Epithelial cell of prostate (primary cell): Measurements from ENCODE around the gene MYRFL.
"Not testable (repeated sequence)": the region's sequence is repeated elsewhere in the genome, so short reads cannot be mapped to it uniquely, and the experiment has no call there.

Experiments used
- DNase-seq: peaks from one replicate; pipeline ENCODE4 v3.0.0-alpha.2; 2011; ENCODE audit warnings: low read depth, low spot score
- H3K27ac ChIP-seq: fragments of 450-650 bp; 2 replicates; pipeline ENCODE4 v1.5.1; 2017; ENCODE audit warnings: mild to moderate bottlenecking

Gene MYRFL

DNA sequence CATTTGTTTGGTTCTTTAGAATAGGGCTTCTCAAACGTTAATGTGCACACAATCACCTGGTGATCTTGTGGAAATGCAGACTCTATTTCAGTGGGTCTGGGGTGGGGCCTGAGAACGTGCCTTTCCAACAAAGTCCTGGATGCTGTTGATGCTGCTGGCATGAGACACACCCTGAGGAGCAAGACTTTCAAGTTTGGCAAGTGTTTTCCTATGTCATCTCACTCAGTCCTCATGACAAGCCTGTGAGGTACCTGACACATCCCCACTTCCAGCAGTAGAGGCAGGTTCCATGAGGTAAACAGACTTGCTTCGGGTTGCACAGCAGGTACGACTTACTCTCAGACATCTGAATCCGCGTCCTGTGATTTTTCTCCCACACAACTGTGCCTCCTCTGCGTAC lies 147.1 kb downstream of the MYRFL start:
- DNase-seq = peak; percentile 83
- peak overlapping the region; percentile 62 for H3K27ac ChIP-seq

DNA sequence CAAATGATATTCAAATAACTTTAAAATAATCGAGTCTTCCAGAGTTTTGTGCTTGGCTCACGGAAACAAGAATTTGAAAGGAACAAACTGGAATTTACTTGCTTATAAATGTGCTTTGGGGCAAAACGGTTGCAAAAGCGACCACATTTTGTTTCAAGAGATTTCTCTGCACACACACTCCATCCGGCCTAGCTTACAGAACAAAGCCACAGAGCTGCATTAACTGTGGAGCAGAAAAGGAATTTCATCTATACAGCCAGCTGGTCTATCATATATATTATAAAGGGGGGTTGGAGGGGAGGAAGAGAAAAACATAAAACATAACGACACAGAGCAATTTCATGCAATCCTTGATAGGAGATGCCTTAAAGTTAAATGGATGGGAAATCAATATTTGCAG lies 153.0 kb downstream of the MYRFL start:
- no peak overlapping the region for H3K27ac ChIP-seq
- DNase-seq = no peak

DNA sequence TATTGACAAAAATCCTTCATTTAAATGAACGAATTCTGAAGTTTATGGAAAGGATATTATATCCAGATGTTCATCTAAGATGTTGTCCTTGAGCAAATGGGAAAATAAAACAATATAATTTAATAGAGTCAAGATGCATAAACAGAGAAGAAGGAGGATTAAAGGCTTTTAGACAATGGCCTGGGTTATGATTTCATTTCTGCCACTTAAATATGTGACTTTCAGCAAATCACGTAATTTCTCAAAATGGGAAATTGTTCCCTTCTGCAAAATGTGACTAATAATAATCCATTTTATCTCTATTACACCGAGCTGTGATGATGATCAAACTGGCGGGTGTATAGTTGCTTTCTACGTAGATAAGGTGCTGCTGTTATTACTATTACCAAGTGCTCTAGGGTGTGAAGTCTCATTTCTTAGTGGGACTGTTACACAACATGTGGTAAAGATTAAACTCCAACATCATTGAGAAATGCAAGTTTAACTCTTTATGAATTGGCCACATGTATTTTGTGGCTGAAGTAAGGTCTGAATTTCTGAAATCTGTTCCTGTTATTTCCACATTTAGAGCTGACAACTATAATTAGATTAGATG lies 157.0 kb downstream of the MYRFL start:
- DNase-seq = no peak
- H3K27ac ChIP-seq = no peak overlapping the region

DNA sequence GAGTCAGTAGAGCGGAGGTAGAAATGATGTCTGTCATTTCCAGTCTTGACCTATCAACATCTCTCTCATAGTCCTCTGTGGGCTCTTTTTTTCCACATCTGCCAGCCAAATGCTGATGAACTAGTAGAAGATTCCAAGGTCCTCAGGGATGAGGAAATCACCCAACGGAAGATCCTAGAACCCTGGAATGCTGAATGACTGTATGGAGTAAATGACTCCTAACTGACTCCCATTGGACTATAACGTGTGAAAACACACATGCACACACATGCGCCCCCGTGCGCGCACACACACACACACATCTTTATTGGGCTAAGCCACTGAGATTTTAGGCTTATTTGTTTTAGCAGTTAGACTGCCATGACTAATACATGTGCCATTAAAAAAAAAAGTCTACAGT lies 159.2 kb downstream of the MYRFL start:
- no peak overlapping the region for H3K27ac ChIP-seq
- no peak for DNase-seq

DNA sequence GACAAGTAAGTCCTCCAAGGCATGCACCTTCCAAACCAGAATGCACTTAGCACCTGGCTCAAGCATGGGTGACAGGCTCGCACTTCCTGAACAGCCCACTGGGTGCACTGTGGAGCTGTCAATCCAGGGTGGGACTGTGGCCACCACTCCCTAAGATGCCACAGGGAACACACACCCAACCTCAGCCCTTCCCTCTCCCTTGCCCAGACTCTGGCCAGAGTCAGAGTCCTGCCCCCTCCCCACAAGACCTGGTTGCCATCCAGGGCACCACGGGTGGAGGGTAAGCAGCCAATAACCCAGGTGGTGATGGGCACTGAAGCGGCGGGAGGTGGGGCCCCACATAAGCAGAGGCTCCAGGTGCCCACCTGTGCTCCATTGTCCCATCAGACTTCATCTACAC lies 160.6 kb downstream of the MYRFL start:
- DNase-seq = no peak
- H3K27ac ChIP-seq = no peak overlapping the region

DNA sequence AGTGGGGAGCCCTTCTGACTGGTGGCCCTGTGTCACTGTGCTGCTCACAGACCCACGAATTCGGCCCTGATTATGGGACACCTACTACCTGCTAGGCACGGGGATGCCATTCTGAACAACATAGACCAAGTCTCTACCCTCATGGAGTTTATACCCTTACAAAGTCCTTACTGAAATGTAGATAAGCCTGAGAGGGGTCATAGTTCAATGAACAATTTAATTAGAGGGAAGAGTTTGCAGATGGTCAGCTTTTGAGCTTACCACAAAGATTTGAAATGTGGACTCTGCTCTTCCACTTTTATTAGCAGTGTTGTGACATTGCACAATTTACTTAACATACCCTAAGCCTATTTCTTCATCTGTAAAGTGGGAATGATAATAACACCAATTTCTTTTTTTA lies 161.1 kb downstream of the MYRFL start:
- no peak overlapping the region for H3K27ac ChIP-seq
- DNase-seq = no peak

DNA sequence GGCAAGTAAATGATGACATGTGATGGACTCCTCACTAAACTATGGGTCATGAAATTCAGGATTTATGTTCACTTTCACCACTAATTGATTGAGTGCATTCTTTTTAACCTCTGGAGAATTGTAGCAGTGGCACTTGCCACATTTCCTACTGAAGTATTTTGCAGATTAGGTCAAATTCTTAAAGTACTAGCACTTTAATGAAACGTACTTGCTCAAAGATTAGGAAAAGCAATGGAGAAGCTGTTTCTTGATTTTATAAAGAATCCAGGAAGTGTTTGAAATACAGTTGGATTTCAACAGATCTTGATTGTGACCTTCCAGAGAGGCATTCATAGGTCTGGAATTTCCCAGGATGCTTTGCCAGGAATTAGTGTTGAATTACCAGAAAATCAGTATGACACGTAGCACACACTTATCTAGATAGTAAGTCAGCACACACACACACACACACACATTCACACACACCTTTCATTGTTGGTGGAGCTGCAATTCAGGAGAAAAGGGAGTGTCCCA lies 162.6 kb downstream of the MYRFL start:
- peak overlapping the region; percentile 90 for H3K27ac ChIP-seq
- peak; percentile 97 for DNase-seq

DNA sequence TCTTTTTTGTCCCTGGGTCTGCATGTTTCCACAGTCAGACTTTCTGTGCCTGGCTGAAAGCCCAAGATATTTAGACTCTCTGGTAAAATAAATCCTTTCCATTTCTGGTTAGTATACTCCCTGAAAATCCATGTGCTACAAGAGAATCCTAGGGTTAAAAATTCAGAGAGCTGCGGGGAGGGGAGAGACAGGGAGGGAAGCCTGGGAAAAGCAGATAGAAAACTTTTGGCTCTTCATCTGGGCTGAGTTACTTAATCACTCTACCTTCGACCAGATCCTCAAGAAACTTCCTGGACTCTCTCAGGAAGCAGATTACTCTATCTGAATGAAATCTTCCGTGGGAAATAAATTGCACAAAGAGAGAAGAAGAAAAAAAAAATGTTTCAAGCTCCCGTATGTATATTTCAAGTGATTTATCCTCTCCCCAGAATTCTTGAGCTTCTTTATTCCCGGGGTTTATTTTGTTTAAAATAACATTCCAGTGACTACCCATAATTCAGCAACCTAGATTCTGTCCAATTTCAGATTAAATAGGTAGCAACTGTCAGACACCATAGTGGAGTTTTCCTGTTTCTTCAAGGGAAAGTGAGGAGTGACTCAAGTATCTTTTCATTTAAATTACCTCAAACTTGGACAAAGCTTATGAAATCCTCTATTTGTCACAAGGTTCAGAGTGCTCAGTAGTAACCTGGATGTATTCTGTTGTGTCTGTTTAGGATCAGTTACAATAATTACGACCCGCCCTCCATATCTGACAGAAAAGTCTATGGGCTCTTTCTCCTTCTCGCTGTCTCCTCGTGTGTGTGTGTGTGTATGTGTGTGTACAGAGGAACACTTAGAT lies 163.7 kb downstream of the MYRFL start:
- peak overlapping the region; percentile 90 for H3K27ac ChIP-seq
- no peak for DNase-seq

DNA sequence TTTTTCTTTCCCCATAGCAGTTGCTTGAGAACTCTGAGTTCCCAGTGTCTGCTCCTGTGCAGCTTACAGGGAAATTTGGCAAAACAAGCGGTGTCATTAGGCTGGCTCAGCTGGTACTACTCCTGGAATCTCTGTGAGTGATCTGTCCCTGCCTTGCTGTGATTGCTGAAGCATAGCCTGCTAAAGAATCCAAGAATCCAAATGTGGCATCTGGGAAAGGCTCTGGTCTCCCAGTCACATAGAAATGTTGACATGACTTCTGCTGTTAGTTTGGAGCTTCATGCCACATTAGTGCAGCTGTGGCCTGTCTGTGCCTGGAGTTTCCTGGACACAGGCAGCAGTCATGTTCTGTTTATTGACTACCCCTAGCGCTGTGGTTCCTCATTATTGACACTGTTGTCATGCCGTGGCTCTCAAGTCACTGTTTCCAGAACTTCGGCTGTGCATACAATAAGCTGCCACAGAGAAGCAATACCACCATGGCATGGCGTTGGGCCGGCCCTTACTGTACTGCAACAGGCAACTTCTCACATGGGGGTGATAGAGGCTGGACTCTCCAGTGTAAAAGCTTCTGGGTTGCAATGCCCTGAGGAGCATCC lies 166.8 kb downstream of the MYRFL start:
- no peak for DNase-seq
- H3K27ac ChIP-seq = no peak overlapping the region

DNA sequence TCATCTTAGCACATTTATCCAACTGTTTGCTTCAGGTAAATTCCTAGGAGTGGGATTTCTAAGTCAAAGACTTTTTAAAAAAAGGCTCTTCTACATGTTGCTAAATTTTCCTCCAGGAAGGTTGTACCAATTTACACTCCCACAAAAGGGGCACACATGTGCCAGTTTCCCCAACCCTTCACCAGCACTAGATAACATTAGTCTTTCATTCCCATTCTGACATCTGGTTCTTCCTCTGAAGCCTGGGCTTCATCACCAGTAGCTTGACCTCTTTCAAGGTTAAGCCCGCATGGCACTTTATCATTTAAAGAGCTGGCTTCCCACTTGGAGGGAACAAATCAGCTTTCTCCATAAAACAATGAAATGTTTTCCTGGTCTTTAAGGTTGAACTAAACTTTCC lies 168.4 kb downstream of the MYRFL start:
- DNase-seq = no peak
- no peak overlapping the region for H3K27ac ChIP-seq

DNA sequence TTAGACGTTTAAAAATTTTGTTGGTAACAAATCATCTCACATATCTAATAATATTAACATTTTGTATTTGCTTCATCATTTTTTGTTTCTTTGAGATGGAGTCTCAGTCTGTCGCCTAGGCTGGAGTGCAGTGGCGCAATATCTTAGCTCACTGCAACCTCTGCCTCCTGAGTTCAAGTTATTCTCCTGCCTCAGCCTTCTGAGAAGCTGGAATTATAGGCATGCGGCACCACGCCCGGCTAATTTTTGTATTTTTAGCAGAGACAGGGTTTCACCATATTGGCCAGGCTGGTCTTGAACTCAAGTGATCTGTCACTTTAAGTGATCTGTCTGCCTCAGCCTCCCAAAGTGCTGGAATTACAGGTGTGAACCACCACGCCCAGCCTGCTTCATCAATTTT lies 169.1 kb downstream of the MYRFL start:
- H3K27ac ChIP-seq, DNase-seq: not testable (repeated sequence)

DNA sequence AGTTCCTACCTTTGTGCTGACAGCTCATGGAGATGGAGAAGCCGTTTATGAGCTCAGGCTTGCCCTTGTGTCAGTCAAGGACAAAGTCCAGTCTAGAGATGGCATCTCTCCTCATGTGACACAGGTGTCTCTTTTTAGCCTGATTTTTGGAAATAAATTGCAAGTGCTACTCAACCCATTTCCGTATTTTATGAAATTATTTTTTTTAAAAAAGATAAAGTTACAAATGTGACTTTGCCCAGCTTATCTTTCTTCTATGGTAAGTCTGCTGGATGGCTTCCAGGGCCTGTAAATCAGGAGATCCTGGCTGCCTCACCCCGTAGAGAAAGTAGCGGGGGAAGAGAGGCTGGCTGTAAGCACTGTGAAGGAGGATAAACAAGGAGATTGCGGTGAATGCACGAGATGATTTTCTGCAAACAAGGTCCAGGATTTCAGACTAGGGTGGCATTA lies 169.7 kb downstream of the MYRFL start:
- no peak for DNase-seq
- H3K27ac ChIP-seq = no peak overlapping the region

DNA sequence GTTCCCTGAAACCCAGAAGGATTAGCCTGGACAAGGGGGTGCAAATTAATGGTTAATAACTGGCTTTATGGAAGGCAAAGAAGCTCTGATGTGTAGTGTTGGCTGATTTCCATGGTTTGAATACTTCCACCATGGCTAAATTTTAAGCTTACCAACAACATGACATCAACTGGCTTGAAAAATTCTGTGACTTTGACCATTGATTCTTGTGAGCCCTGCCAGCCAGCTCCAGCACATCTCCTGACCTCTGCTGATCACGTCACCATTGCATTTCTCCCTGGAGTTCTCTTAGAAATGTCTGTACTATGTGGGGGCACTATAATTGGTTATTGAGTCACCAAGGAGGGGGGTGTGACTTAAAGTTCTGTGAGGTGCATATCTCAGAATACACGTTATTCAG lies 171.2 kb downstream of the MYRFL start:
- DNase-seq = no peak

DNA sequence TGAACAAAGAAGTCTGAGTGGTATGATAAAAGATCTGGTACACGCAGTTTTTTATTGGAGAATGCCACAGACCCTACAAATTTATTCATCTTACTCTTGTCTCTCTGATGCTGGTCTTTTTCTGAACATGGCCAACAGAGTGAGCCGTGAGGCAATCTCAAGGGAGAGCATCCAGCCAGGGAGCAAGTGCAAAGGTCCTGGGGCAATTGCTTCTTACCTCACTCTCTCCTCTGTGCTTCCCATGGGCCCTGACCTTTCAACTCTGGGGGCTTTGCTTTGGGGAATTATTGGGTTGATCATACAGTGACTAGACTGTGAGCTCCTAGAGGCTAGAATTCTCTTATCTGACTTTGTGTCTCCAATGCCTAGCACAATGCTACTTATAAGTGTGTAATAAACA lies 171.7 kb downstream of the MYRFL start:
- no peak for DNase-seq
- H3K27ac ChIP-seq = no peak overlapping the region

More for the DNA sequence above, 171.2 kb downstream of the MYRFL start:
- no peak overlapping the region for H3K27ac ChIP-seq

DNA sequence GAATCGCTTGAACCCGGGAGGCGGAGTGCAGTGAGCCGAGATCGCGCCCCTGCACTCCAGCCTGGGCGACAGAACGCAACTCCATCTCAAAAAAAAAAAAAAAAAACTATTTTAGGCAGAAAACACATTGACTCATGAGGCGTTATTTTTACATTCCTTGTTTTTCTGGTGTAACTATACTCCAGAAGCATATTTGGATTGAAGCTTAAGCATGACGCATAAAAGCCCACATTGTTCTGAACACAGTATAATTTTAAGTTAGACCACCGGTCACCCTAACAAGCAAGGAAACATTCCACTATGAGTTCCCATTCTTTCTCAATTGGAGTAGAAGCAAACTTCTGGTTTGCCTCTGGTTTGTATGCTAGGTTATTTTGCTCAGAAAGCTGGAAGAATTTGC lies 173.0 kb downstream of the MYRFL start:
- DNase-seq = no peak
- H3K27ac ChIP-seq = no peak overlapping the region

DNA sequence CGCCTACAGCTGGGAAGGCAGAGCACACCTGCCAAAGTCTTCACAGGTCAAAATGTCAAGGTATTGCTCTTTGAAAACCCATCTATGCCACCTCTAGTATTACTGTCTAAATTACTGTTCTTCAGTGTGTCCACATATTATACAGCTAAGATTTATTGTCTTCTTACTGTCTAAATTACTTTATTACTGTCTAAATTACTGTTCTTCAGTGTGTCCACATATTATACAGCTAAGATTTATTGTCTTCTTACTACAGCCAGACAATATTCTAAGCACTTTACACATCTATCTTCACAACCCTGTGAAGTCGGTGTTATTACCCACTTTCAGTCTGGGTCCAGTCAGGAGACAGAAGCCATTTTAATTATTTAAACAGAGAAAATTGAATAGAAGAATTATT lies 173.9 kb downstream of the MYRFL start:
- no peak overlapping the region for H3K27ac ChIP-seq
- no peak for DNase-seq

DNA sequence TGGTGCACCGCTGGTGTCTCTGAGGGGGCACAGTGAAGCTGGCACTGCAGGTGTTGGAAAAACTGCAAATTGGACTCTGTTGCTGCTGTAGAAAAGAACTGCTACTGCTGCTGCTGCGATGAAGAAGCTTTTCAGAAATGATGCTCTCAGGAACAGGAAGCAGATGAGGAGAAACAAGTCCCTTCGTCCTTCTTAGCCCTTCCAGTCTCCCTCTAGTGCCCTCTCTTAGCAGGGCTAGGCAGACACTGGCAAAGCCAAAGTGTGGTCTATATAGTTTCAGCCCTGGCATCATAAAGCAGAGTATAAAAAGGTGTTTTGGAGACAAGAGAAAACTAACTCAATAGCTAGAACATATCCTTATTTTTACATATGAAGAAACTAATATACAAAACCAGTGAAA lies 174.5 kb downstream of the MYRFL start:
- DNase-seq = no peak

DNA sequence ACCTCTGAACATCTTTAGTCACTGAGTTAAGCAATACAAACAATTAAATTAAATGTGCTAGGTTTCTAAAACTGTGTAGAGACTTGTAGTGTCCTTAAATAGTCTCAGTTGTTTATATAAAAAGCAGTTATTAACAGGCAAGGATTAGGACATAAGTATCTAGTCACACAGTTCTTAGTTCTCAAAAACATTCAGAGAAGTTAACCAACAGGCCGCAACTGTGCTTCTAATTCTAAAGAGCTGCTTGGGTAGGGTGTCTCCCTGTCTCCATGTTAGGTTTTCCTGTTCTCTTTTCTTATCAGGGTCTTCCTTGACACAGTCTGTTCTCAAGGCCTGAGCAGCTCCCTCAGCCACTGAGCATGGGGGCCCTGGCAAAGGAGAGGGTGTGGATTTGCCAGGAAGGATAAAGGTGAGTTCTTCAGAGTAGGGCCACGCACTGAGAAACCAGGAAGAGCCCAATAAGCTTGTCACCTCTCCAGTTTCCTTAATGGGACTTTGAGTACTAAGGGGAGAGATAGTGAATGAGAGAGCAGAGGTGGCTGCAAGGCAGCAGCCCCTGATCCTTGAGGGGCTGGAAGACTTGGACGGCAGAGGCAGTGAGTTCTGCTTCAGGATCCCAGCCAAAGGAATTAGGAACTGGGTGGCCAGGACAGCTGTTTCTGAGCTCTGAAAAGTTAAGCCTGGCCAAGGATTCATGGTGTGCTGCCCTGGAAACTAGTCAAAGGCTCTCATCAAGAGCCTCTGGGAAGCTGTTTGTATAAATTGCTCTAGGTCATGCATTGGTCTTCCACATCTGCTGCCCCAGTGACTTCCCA lies 177.3 kb downstream of the MYRFL start:
- no peak overlapping the region for H3K27ac ChIP-seq
- DNase-seq = no peak

More for the DNA sequence above, 174.5 kb downstream of the MYRFL start:
- no peak overlapping the region for H3K27ac ChIP-seq

DNA sequence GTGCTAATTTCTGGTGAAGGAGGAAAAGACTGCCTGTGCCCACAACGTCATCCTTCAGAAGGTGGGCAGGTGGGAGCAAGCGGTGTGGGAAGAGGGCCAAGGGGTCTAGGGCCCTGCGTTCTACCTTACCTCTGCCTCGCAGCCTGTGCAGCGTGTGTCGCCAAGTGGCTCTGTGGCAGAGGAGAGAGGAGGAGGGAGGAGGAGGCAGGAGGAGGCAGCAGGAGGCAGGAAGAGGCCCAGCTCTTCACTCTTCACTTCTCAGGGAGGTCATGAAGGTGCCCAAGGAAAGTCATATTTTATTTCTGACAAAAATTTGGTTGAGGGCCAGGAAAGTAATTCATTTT lies 177.9 kb downstream of the MYRFL start:
- no peak for DNase-seq
- no peak overlapping the region for H3K27ac ChIP-seq

DNA sequence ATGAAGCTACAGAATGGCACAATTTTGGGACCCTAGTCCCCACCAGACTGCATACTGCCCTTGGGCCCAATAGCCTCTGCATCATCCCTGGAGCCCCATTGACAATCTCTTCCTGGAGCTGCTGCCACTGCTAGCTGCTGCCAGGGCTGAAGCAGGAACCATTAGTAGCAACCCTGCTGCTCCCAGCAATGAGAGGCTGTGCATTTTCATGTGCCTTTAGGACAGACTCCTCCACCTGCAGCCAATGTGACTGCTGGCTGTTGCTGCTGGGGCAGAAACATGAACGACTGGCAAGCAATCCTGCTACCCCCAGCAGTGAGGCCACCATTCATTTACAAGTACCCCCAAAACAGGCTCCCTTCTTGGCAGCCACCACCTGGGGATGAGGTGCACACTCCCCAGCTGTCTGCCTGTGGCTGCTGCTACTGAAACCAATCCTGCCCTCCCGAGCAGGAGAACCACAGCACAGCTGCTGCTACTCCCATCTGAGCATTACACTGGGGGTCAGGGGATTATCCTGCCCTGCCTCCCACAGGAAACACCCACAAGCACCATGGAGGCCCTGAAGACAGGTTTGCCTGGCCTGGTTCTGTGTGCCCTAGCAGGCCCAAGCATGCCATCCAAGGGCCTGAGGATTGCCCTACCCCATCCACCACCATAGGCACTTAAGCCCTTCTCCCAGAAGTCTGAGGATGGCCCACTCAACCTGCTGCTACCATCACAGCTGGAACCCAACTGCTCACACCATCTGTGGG lies 181.0 kb downstream of the MYRFL start:
- no peak overlapping the region for H3K27ac ChIP-seq
- DNase-seq = no peak
